Stomach (tissue), 4 donors: ENCODE results near the gene SH2D3C.

ENCODE experiments used
- EP300 ChIP-seq: sonication (generic); formaldehyde crosslinking; IDR thresholded peaks from one replicate; pipeline ENCODE4 v1.6.1; 2017; ENCODE audit warnings: antibody characterized with exemption
- POLR2A ChIP-seq, 4 donors: fragments of 450-650 bp; IDR thresholded peaks; one replicate each; pipeline ENCODE4 v1.6.1; 2016; ENCODE audit warnings: antibody characterized with exemption in 4 of 4, control low read depth in 2 of 4, mild to moderate bottlenecking in 1 of 4, moderate library complexity in 1 of 4
- POLR2AphosphoS5 ChIP-seq, 3 donors: sonication (generic); formaldehyde crosslinking; IDR thresholded peaks; one replicate each; pipeline ENCODE4 v1.6.1; 2016; ENCODE audit warnings: antibody characterized with exemption in 3 of 3
- TF ChIP-seq, protein P1 (sequence below), 7 experiments: fragments of 450-650 bp in 4 of 7; fragments of 200-600 bp in 3 of 7; sonication (generic) in 3 of 7; IDR thresholded peaks; one replicate each; pipeline ENCODE4 v1.5.1; 2016 to 2019; ENCODE audit warnings: antibody characterized with exemption in 7 of 7, control low read depth in 2 of 7, mild to moderate bottlenecking in 1 of 7

DNA sequence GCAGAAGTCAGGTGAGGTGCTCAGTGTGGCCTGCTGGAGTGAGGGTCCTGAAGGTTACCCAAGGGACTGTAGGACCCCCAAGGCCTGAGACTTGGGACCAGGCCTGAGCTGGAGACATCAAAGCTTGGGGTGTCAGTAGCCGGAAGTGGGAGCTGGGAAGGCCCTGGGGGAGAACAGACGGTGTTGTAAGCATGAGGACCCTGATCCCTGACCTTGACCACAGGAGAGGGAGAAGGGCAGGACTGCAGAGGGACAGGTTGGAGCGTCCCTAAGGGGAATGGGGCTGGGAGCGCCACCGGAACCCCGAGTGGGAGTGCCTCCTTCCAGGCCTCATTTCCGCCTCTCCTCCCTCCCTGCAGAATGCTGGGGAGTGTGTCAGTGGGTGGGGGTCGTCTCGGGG lies 62.1 kb downstream of the SH2D3C start:
- TF ChIP-seq, protein P1, sequence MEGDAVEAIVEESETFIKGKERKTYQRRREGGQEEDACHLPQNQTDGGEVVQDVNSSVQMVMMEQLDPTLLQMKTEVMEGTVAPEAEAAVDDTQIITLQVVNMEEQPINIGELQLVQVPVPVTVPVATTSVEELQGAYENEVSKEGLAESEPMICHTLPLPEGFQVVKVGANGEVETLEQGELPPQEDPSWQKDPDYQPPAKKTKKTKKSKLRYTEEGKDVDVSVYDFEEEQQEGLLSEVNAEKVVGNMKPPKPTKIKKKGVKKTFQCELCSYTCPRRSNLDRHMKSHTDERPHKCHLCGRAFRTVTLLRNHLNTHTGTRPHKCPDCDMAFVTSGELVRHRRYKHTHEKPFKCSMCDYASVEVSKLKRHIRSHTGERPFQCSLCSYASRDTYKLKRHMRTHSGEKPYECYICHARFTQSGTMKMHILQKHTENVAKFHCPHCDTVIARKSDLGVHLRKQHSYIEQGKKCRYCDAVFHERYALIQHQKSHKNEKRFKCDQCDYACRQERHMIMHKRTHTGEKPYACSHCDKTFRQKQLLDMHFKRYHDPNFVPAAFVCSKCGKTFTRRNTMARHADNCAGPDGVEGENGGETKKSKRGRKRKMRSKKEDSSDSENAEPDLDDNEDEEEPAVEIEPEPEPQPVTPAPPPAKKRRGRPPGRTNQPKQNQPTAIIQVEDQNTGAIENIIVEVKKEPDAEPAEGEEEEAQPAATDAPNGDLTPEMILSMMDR (IDR thresholded peaks at IDR 0.05) = no peak
- no peak for TF ChIP-seq POLR2AphosphoS5 (IDR thresholded peaks at IDR 0.05)
- no peak for TF ChIP-seq POLR2A (IDR thresholded peaks at IDR 0.05)
- no peak for TF ChIP-seq EP300
